Trophoblast cell (in vitro differentiated cells and primary cell): Measurements from ENCODE around the gene TFPT.

Experiments
- DNase-seq, 2 donors: peaks; one replicate each; pipeline ENCODE4 v3.0.0-alpha.2; 2016
- H2AFZ ChIP-seq: 2 replicates; pipeline ENCODE4 v1.6.1; 2013; ENCODE audit warnings: low read length, moderate library complexity, mild to moderate bottlenecking; ENCODE audit not compliant: insufficient read depth, poor library complexity
- H2AK5ac ChIP-seq: 2 replicates; pipeline ENCODE4 v1.6.1; 2013; ENCODE audit warnings: mild to moderate bottlenecking, low read length
- H2BK120ac ChIP-seq: 2 replicates; pipeline ENCODE4 v1.6.1; 2013; ENCODE audit warnings: low read length, mild to moderate bottlenecking, moderate library complexity; ENCODE audit not compliant: insufficient read depth, poor library complexity
- H2BK12ac ChIP-seq: 2 replicates; pipeline ENCODE4 v1.6.1; 2013; ENCODE audit warnings: mild to moderate bottlenecking, low read length, moderate library complexity
- H2BK5ac ChIP-seq: 2 replicates; pipeline ENCODE4 v1.6.1; 2013; ENCODE audit warnings: low read length, low read depth, moderate library complexity, mild to moderate bottlenecking; ENCODE audit not compliant: poor library complexity
- H3K14ac ChIP-seq: 2 replicates; pipeline ENCODE4 v1.6.1; 2013; ENCODE audit warnings: mild to moderate bottlenecking, low read length
- H3K18ac ChIP-seq: 2 replicates; pipeline ENCODE4 v1.6.1; 2013; ENCODE audit warnings: mild to moderate bottlenecking, low read length
- H3K23ac ChIP-seq: 2 replicates; pipeline ENCODE4 v1.6.1; 2013; ENCODE audit warnings: low read length
- H3K27ac ChIP-seq: 2 replicates; pipeline ENCODE4 v1.5.1; 2013; ENCODE audit warnings: low read depth, mild to moderate bottlenecking, inconsistent platforms, low read length, moderate library complexity
- H3K27me3 ChIP-seq: 2 replicates; pipeline ENCODE4 v1.6.1; 2013; ENCODE audit warnings: inconsistent platforms, mild to moderate bottlenecking, low read length, moderate library complexity; ENCODE audit not compliant: insufficient read depth
- H3K36me3 ChIP-seq, 2 experiments: 1 replicate in 1 of 2; 2 replicates in 1 of 2; pipeline ENCODE4 v1.6.1; 2013; ENCODE audit warnings: low read length in 2 of 2, mild to moderate bottlenecking in 2 of 2, moderate library complexity in 1 of 2; ENCODE audit not compliant: insufficient read depth in 2 of 2, control insufficient read depth in 1 of 2
- H3K4ac ChIP-seq: 2 replicates; pipeline ENCODE4 v1.6.1; 2013; ENCODE audit warnings: low read depth, mild to moderate bottlenecking, low read length, moderate library complexity
- H3K4me1 ChIP-seq, 2 experiments: 1 replicate in 1 of 2; 2 replicates in 1 of 2; pipeline ENCODE4 v1.6.1; 2013; ENCODE audit warnings: low read length in 2 of 2, mild to moderate bottlenecking in 2 of 2, moderate library complexity in 1 of 2; ENCODE audit not compliant: insufficient read depth in 2 of 2, control insufficient read depth in 1 of 2
- H3K4me2 ChIP-seq: 2 replicates; pipeline ENCODE4 v1.6.1; 2013; ENCODE audit warnings: inconsistent platforms, mild to moderate bottlenecking, low read length, moderate library complexity
- H3K4me3 ChIP-seq: 2 replicates; pipeline ENCODE4 v1.5.1; 2013; ENCODE audit warnings: mild to moderate bottlenecking, low read depth, low read length, inconsistent platforms
- H3K79me1 ChIP-seq: one replicate; pipeline ENCODE4 v1.6.1; 2013; ENCODE audit warnings: low read length
- H3K79me2 ChIP-seq: 2 replicates; pipeline ENCODE4 v1.6.1; 2013; ENCODE audit warnings: low read length, mild to moderate bottlenecking; ENCODE audit not compliant: control insufficient read depth, insufficient read depth, poor library complexity
- H3K9ac ChIP-seq: 2 replicates; pipeline ENCODE4 v1.6.1; 2013; ENCODE audit warnings: mild to moderate bottlenecking, low read length
- H3K9me3 ChIP-seq: 2 replicates; pipeline ENCODE4 v1.6.1; 2013; ENCODE audit warnings: low read depth, mild to moderate bottlenecking, control low read depth, inconsistent platforms, low read length; ENCODE audit not compliant: insufficient read depth
- H4K12ac ChIP-seq: 2 replicates; pipeline ENCODE4 v1.6.1; 2013; ENCODE audit warnings: low read depth, mild to moderate bottlenecking, low read length, moderate library complexity
- H4K8ac ChIP-seq: 2 replicates; pipeline ENCODE4 v1.6.1; 2013; ENCODE audit warnings: low read depth, mild to moderate bottlenecking, low read length, moderate library complexity
- H4K91ac ChIP-seq: one replicate; pipeline ENCODE4 v1.6.1; 2013; ENCODE audit warnings: low read depth, mild to moderate bottlenecking, low read length, moderate library complexity
- WGBS: extraction: QIAGEN DNeasy Blood & Tissue Kit; methylation state at CpG from one replicate; pipeline ENCODE4 v1.1.7; 2013; ENCODE audit warnings: missing lambda C conversion rate; ENCODE audit not compliant: insufficient read length, insufficient coverage; ENCODE audit errors: extremely low coverage; 5-methylcytosine and 5-hydroxymethylcytosine counted together

TFPT gene

DNA sequence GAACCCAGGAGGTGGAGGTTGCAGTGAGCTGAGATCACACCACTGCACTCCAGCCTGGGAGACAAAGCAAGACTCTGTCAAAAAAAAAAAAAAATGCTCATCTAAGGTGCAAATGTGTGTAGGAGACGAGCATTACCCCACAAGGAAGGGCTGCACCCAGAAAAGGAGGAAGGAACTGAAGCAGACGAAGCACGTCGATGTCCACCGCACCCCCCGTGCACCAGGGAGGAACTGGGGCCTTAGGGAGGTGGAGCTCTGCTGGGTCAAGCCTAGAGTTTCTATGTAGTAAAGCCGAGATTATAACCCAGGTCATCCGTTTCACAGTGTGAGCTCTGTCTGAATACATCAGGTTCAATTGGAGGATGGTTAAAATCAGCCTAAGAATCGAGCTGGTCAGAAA lies 52.8 kb downstream of the TFPT start:
- no peaks in the 10 kb centered on the region for H3K79me1 ChIP-seq
- no peak overlapping the region for H3K18ac ChIP-seq
- no peak overlapping the region for H3K23ac ChIP-seq
- no peak overlapping the region for H2BK120ac ChIP-seq
- no peak overlapping the region for H3K4me2 ChIP-seq
- no peak overlapping the region for H3K4ac ChIP-seq
- no peaks in the 10 kb centered on the region for H3K79me2 ChIP-seq
- no peak overlapping the region for H3K4me3 ChIP-seq
- no peak overlapping the region for H3K27ac ChIP-seq
- no peak overlapping the region for H4K12ac ChIP-seq
- no CpG with 5 or more reads among the region's 9 CpGs for WGBS
- H4K8ac ChIP-seq, result no peak overlapping the region
- no peak overlapping the region for H3K9ac ChIP-seq
- no peaks in the 10 kb centered on the region for H3K27me3 ChIP-seq
- peaks cover 5% of the 10 kb centered on the region for H3K9me3 ChIP-seq
- H2AK5ac ChIP-seq, result no peak overlapping the region
- no peak overlapping the region for H4K91ac ChIP-seq
- DNase-seq, result no peak
- no peak overlapping the region for H2BK5ac ChIP-seq
- no peak overlapping the region for H2BK12ac ChIP-seq
- H3K4me1 ChIP-seq, result no peaks in the 10 kb centered on the region
- H3K36me3 ChIP-seq, result no peaks in the 10 kb centered on the region
- no peak overlapping the region for H2AFZ ChIP-seq
- H3K14ac ChIP-seq, result no peak overlapping the region
